Measurements from ENCODE around the gene CDKAL1. TPM values are rescaled to one million over a fixed set of nuclear protein-coding genes. Genes with fewer than 3 reads are reported as not detected.

Gene CDKAL1
- total RNA-seq, 1 donor from 2014 or later, result 9.1 TPM

GRCh38 chr6:20946890-20947289 is 412.6 kb downstream of the CDKAL1 start:
- TF ChIP-seq CTCF (IDR thresholded peaks at IDR 0.05; ENCODE audit: borderline replicate concordance), result no peak
- intact Hi-C loops (cut with micrococcal nuclease), result no loop called here
- H3K27ac ChIP-seq (replicated peaks), result no peak overlapping the region
- no peaks in the 10 kb centered on the region for H3K36me3 ChIP-seq
- no peaks in the 10 kb centered on the region for H3K27me3 ChIP-seq (ENCODE audit: low read depth)
- peaks cover 17% of the 10 kb centered on the region for H3K9me3 ChIP-seq (replicated peaks)
- H3K4me3 ChIP-seq, result no peak overlapping the region
- no peak for DNase-seq
- no peaks in the 10 kb centered on the region for H3K4me1 ChIP-seq

- Histone ChIP-seq H3K36me3 (no peaks in the 10 kb centered on the region), H3K4me1 (peaks cover 4% of the 10 kb centered on the region), H3K4me3 (no peak overlapping the region), H3K9me3 (replicated peaks) (peaks cover 10% of the 10 kb centered on the region), H3K27ac (replicated peaks) (no peak overlapping the region), H3K27me3 (ENCODE audit: low read depth) (no peaks in the 10 kb centered on the region)
- TF ChIP-seq CTCF (IDR thresholded peaks at IDR 0.05; ENCODE audit: borderline replicate concordance), result no peak
- DNase-seq, result no peak
- intact Hi-C loops (cut with micrococcal nuclease), result no loop called here
Measured at GRCh38 chr6:20947977-20948376, 413.7 kb downstream of the CDKAL1 start.

DNA sequence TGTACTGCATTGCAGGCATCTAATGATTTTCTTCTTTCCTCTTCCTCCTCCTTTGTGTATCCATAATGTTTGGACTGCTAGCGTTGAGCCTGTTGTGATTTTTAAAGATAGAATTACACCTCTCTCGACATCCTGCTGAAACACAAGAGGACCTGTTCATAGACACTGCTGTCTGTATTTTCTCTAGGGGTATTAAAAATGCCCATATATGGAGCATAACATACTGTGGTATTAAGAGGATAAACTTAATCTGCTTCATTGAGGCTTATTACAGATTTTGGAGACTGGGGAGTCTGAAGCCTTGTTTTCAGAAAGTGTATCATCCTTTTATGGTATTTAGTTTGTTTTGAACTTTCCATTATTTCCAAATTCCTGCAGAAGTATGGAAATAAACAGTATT is 414.3 kb downstream of the CDKAL1 start:
- Histone ChIP-seq H3K4me3 (no peak overlapping the region), H3K27me3 (ENCODE audit: low read depth) (no peaks in the 10 kb centered on the region), H3K27ac (replicated peaks) (no peak overlapping the region), H3K9me3 (replicated peaks) (peaks cover 4% of the 10 kb centered on the region), H3K4me1 (peaks cover 8% of the 10 kb centered on the region), H3K36me3 (no peaks in the 10 kb centered on the region)
- intact Hi-C loops (cut with micrococcal nuclease), result no loop called here
- no peak for DNase-seq
- TF ChIP-seq CTCF (IDR thresholded peaks at IDR 0.05; ENCODE audit: borderline replicate concordance), result no peak

GRCh38 chr6:20949138-20949537 is 414.9 kb downstream of the CDKAL1 start:
- Histone ChIP-seq H3K27me3 (ENCODE audit: low read depth) (no peaks in the 10 kb centered on the region), H3K9me3 (replicated peaks) (no peaks in the 10 kb centered on the region), H3K27ac (replicated peaks) (no peak overlapping the region), H3K4me3 (no peak overlapping the region), H3K36me3 (no peaks in the 10 kb centered on the region), H3K4me1 (peaks cover 8% of the 10 kb centered on the region)
- TF ChIP-seq CTCF (IDR thresholded peaks at IDR 0.05; ENCODE audit: borderline replicate concordance), result no peak
- intact Hi-C loops (cut with micrococcal nuclease), result no loop called here
- no peak for DNase-seq

- H3K36me3 ChIP-seq, result no peaks in the 10 kb centered on the region
- intact Hi-C loops (cut with micrococcal nuclease), result no loop called here
- no peaks in the 10 kb centered on the region for H3K9me3 ChIP-seq (replicated peaks)
- no peak overlapping the region for H3K4me3 ChIP-seq
- H3K4me1 ChIP-seq, result peaks cover 21% of the 10 kb centered on the region
- no peak for TF ChIP-seq CTCF (IDR thresholded peaks at IDR 0.05; ENCODE audit: borderline replicate concordance)
- DNase-seq, result no peak
- no peaks in the 10 kb centered on the region for H3K27me3 ChIP-seq (ENCODE audit: low read depth)
- H3K27ac ChIP-seq (replicated peaks), result no peak overlapping the region
Measured at GRCh38 chr6:20952699-20953474, 418.6 kb downstream of the CDKAL1 start.
